T-helper 1 cell (primary cell): ENCODE data around the gene NKX1-1.

Experiments used
- DNase-seq, 5 donors: peaks; one replicate each; pipeline ENCODE4 v3.0.0-alpha.2; 2012 to 2020

Gene NKX1-1

GRCh38 chr4:1358421-1359143 lies 47.7 kb downstream of the NKX1-1 start:
- no peak for DNase-seq

- DNase-seq: no peak
These were observed 48.6 kb downstream of the NKX1-1 start for GRCh38 chr4:1357356-1358248.

- DNase-seq: peak in 2 of 5 donors; percentile 28 to 34
These were observed 49.9 kb downstream of the NKX1-1 start for GRCh38 chr4:1356181-1356998.

- no peak for DNase-seq
These were observed 50.9 kb downstream of the NKX1-1 start for GRCh38 chr4:1355378-1355777.

- DNase-seq: no peak
These were observed 51.3 kb downstream of the NKX1-1 start for GRCh38 chr4:1354983-1355275.

- DNase-seq: no peak
These were observed 51.9 kb downstream of the NKX1-1 start for GRCh38 chr4:1354136-1354982.

GRCh38 chr4:1353186-1354055 lies 52.8 kb downstream of the NKX1-1 start:
- DNase-seq: no peak
